HepG2 (cell line): ENCODE measurements around the gene SCAF8.

ENCODE experiments used
- CBFB ChIP-seq: sonication (generic); formaldehyde crosslinking; IDR thresholded peaks from 2 replicates; pipeline ENCODE4 v1.4.0; 2020; ENCODE audit warnings: missing genetic modification reagents
- MAX ChIP-seq: IDR thresholded peaks from 2 replicates; pipeline ENCODE4 v1.6.1; 2012; ENCODE audit warnings: inconsistent platforms
- MTA1 ChIP-seq: sonication (generic); formaldehyde crosslinking; IDR thresholded peaks from 2 replicates; pipeline ENCODE4 v1.4.0; 2020; ENCODE audit warnings: missing genetic modification reagents, mild to moderate bottlenecking, borderline replicate concordance
- RORA ChIP-seq: sonication (generic); formaldehyde crosslinking; IDR thresholded peaks from 2 replicates; pipeline ENCODE4 v1.5.0; 2020; ENCODE audit warnings: mild to moderate bottlenecking, missing genetic modification reagents, moderate library complexity
- ZBTB3 ChIP-seq: sonication (generic); formaldehyde crosslinking; IDR thresholded peaks from 2 replicates; pipeline ENCODE4 v1.4.0; 2020; ENCODE audit warnings: low read depth, mild to moderate bottlenecking, moderate library complexity, missing genetic modification reagents, borderline replicate concordance

- TF ChIP-seq RORA = no peak
- no peak for TF ChIP-seq CBFB (CRISPR knock-in tag)
- no peak for TF ChIP-seq MAX
- TF ChIP-seq ZBTB3 = no peak
- TF ChIP-seq MTA1 (CRISPR knock-in tag) = no peak
These were observed 58.5 kb downstream of the SCAF8 start for GRCh38 chr6:154791556-154792317.
